Measurements from ENCODE around the gene ZBTB20. TPM values are rescaled to one million over a fixed set of nuclear protein-coding genes. Genes with fewer than 3 reads are reported as not detected.

ZBTB20 gene
- total and polyA plus RNA-seq, 4 donors = 0.88 to 83.2 (median 20.4) TPM

GRCh38 chr3:114338651-114339357 is 808.3 kb downstream of the ZBTB20 start:
- TF ChIP-seq ZBTB33 (IDR thresholded peaks at IDR 0.05) (no peak), EGR1 (IDR thresholded peaks at IDR 0.05; ENCODE audit: low read depth in 2 of 2) (no peak), FOXA2 (IDR thresholded peaks at IDR 0.05) (no peak), MAX (IDR thresholded peaks at IDR 0.05) (no peak), YY1 (IDR thresholded peaks at IDR 0.05) (no peak), ATF3 (IDR thresholded peaks at IDR 0.05) (no peak), HNF4A (conservative IDR thresholded peaks at IDR 0.05) (no peak), RXRA (IDR thresholded peaks at IDR 0.05) (no peak)
- no peaks in the 10 kb centered on the region for H3K4me1 ChIP-seq (ENCODE audit: control insufficient read depth in 4 of 4, insufficient read depth in 4 of 4, low read length in 3 of 4)
- 93% methylated on average over 19 of the region's 19 CpGs for WGBS
- no peak overlapping the region for H3K9ac ChIP-seq (ENCODE audit: low read depth in 1 of 2, low read length in 2 of 2)
- H3K27ac ChIP-seq (ENCODE audit: low read depth in 1 of 2, low read length in 2 of 2) = no peak overlapping the region
- H3K36me3 ChIP-seq (ENCODE audit: control insufficient read depth in 4 of 4, insufficient read depth in 3 of 4, low read depth in 1 of 4, low read length in 3 of 4) = peaks cover 9 to 19% (median 13%) of the 10 kb centered on the region in 4 donors
- no peak overlapping the region for H3K4me3 ChIP-seq (ENCODE audit: low read depth in 1 of 3, low read length in 3 of 3)
- no peaks in the 10 kb centered on the region for H3K27me3 ChIP-seq (ENCODE audit: control insufficient read depth in 4 of 4, insufficient read depth in 4 of 4, low read length in 3 of 4)
- no peaks in the 10 kb centered on the region for H3K9me3 ChIP-seq (ENCODE audit: control insufficient read depth in 4 of 4, low read length in 3 of 4)
- DNase-seq (ENCODE audit: low spot score) = no peak

GRCh38 chr3:114336857-114337256 is 810.2 kb downstream of the ZBTB20 start:
- Histone ChIP-seq H3K27ac (ENCODE audit: low read depth in 1 of 2, low read length in 2 of 2) (no peak overlapping the region), H3K4me1 (ENCODE audit: control insufficient read depth in 4 of 4, insufficient read depth in 4 of 4, low read length in 3 of 4) (no peaks in the 10 kb centered on the region), H3K9ac (ENCODE audit: low read depth in 1 of 2, low read length in 2 of 2) (no peak overlapping the region), H3K36me3 (ENCODE audit: control insufficient read depth in 4 of 4, insufficient read depth in 3 of 4, low read depth in 1 of 4, low read length in 3 of 4) (peaks cover 9 to 17% (median 14%) of the 10 kb centered on the region in 4 donors), H3K4me3 (ENCODE audit: low read depth in 1 of 3, low read length in 3 of 3) (no peak overlapping the region), H3K27me3 (ENCODE audit: control insufficient read depth in 4 of 4, insufficient read depth in 4 of 4, low read length in 3 of 4) (no peaks in the 10 kb centered on the region), H3K9me3 (ENCODE audit: control insufficient read depth in 4 of 4, low read length in 3 of 4) (no peaks in the 10 kb centered on the region)
- no peak for TF ChIP-seq FOXA2 (IDR thresholded peaks at IDR 0.05)
- no peak for TF ChIP-seq SP1 (IDR thresholded peaks at IDR 0.05)
- TF ChIP-seq EGR1 (IDR thresholded peaks at IDR 0.05; ENCODE audit: low read depth in 2 of 2) = no peak
- TF ChIP-seq CTCF (IDR thresholded peaks at IDR 0.05; ENCODE audit: low read depth, low read length, missing input control) = no peak
- no peak for TF ChIP-seq HNF4A (conservative IDR thresholded peaks at IDR 0.05)
- no peak for TF ChIP-seq REST (IDR thresholded peaks at IDR 0.05)
- TF ChIP-seq TAF1 (conservative IDR thresholded peaks at IDR 0.05) = no peak
- TF ChIP-seq ZBTB33 (IDR thresholded peaks at IDR 0.05) = no peak
- no peak for TF ChIP-seq RAD21 (IDR thresholded peaks at IDR 0.05)
- TF ChIP-seq GABPA (IDR thresholded peaks at IDR 0.05 in 1 of 2, conservative IDR thresholded peaks at IDR 0.05 in 1 of 2) = no peak
- TF ChIP-seq HNF4G (IDR thresholded peaks at IDR 0.05) = no peak
- TF ChIP-seq FOXA1 (IDR thresholded peaks at IDR 0.05) = no peak
- TF ChIP-seq NR2F2 (IDR thresholded peaks at IDR 0.05) = no peak
- no peak for TF ChIP-seq ATF3 (IDR thresholded peaks at IDR 0.05)
- no peak for TF ChIP-seq MAX (IDR thresholded peaks at IDR 0.05)
- WGBS = 92% methylated on average over 3 of the region's 3 CpGs
- no peak for DNase-seq (ENCODE audit: low spot score)

Measured in liver (tissue), 9 donors.